Astrocyte of the cerebellum (primary cell): ENCODE data around the gene NKPD1.
A peak's percentile ranks its signal among the peaks of the same experiment; 100 is the strongest.

Experiments used
- DNase-seq: peaks from one replicate; pipeline ENCODE4 v3.0.0-alpha.2; 2011; ENCODE audit warnings: low read depth
- H3K4me3 ChIP-seq: 2 replicates; pipeline ENCODE4 v1.5.1; 2011; ENCODE audit warnings: mild to moderate bottlenecking, low read depth, low read length, moderate library complexity
- CTCF ChIP-seq: IDR thresholded peaks from 2 replicates; pipeline ENCODE4 v1.5.1; 2012; ENCODE audit warnings: low read length, low read depth, moderate library complexity, mild to moderate bottlenecking; ENCODE audit errors: missing control alignments
- in situ Hi-C: cut with HindIII; loops from 2 replicates; pipeline ENCODE4 v1.10.0; 2017; ENCODE audit warnings: low sequenced_read_pairs

Gene NKPD1

GRCh38 chr19:45180936-45181335 is 20.2 kb upstream of the NKPD1 start:
- TF ChIP-seq CTCF = no peak
- DNase-seq = no peak
- H3K4me3 ChIP-seq = no peak overlapping the region
- in situ Hi-C loops = no loop called here

GRCh38 chr19:45179892-45180370 is 19.1 kb upstream of the NKPD1 start:
- in situ Hi-C loops = no loop called here
- TF ChIP-seq CTCF = no peak
- DNase-seq = no peak
- H3K4me3 ChIP-seq = peak overlapping the region; percentile 81

GRCh38 chr19:45179072-45179891 is 18.5 kb upstream of the NKPD1 start:
- in situ Hi-C loops = no loop called here
- DNase-seq = no peak
- H3K4me3 ChIP-seq = peak overlapping the region; percentile 81
- no peak for TF ChIP-seq CTCF

- H3K4me3 ChIP-seq = peak within 1 kb of the TSS; percentile 96
- in situ Hi-C loops = no loop called here
- peak; percentile 35 for TF ChIP-seq CTCF
- peak; percentile 100 for DNase-seq
These were observed 17.7 kb upstream of the NKPD1 start, which contains the start of gene BLOC1S3 for GRCh38 chr19:45178262-45179071. Gene BLOC1S3 (plus strand): TSS chr19:45178784. CDS start chr19:45179297, 513 bp downstream.

- no peak for TF ChIP-seq CTCF
- in situ Hi-C loops = no loop called here
- peak within 1 kb of the TSS; percentile 96 for H3K4me3 ChIP-seq
- DNase-seq = no peak
These were observed 17.1 kb upstream of the NKPD1 start, which contains the start of gene TRAPPC6A for GRCh38 chr19:45177817-45178261. Gene TRAPPC6A (minus strand): TSS chr19:45178237. CDS start chr19:45178218, 19 bp downstream.
